ENCODE results near the gene HAL.

Gene HAL

GRCh38 chr12:95977764-95978305, 18.3 kb downstream of the HAL start:
- no peaks in the 10 kb centered on the region for H3K4me1 ChIP-seq (ENCODE audit: insufficient read depth, low read length)
- H3K27ac ChIP-seq (ENCODE audit: low read length): no peak overlapping the region
- TF ChIP-seq CTCF (IDR thresholded peaks at IDR 0.05; ENCODE audit: borderline replicate concordance, extremely low read depth, low read length, poor library complexity, severe bottlenecking): no peak
- TF ChIP-seq EZH2 (IDR thresholded peaks at IDR 0.05; ENCODE audit: borderline replicate concordance, low read depth, low read length, severe bottlenecking): no peak
- no peaks in the 10 kb centered on the region for H3K36me3 ChIP-seq (ENCODE audit: insufficient read depth, low read length)
- no peaks in the 10 kb centered on the region for H4K20me1 ChIP-seq (ENCODE audit: insufficient read depth, low read length)
- H2AFZ ChIP-seq (ENCODE audit: low read depth, low read length): no peak overlapping the region
- no peak for ATAC-seq (ENCODE audit: insufficient read depth, low read depth)
- no peak overlapping the region for H3K4me3 ChIP-seq (ENCODE audit: low read depth in 1 of 2, low read length in 2 of 2)
- DNase-seq: no peak
- H3K27me3 ChIP-seq (ENCODE audit: insufficient read depth, low read length, poor library complexity): no peaks in the 10 kb centered on the region
- H3K9ac ChIP-seq (ENCODE audit: low read depth, low read length): no peak overlapping the region
- H3K4me2 ChIP-seq (ENCODE audit: insufficient read depth, low read length): no peak overlapping the region
- H3K9me3 ChIP-seq (ENCODE audit: insufficient read depth, low read length, severe bottlenecking): no peaks in the 10 kb centered on the region
- no peaks in the 10 kb centered on the region for H3K79me2 ChIP-seq (ENCODE audit: insufficient read depth, low read length)

- H4K20me1 ChIP-seq (ENCODE audit: insufficient read depth, low read length): no peaks in the 10 kb centered on the region
- TF ChIP-seq CTCF (IDR thresholded peaks at IDR 0.05; ENCODE audit: borderline replicate concordance, extremely low read depth, low read length, poor library complexity, severe bottlenecking) (no peak), EZH2 (IDR thresholded peaks at IDR 0.05; ENCODE audit: borderline replicate concordance, low read depth, low read length, severe bottlenecking) (no peak)
- no peaks in the 10 kb centered on the region for H3K36me3 ChIP-seq (ENCODE audit: insufficient read depth, low read length)
- H2AFZ ChIP-seq (ENCODE audit: low read depth, low read length): no peak overlapping the region
- no peaks in the 10 kb centered on the region for H3K27me3 ChIP-seq (ENCODE audit: insufficient read depth, low read length, poor library complexity)
- H3K4me2 ChIP-seq (ENCODE audit: insufficient read depth, low read length): no peak overlapping the region
- H3K27ac ChIP-seq (ENCODE audit: low read length): no peak overlapping the region
- H3K79me2 ChIP-seq (ENCODE audit: insufficient read depth, low read length): no peaks in the 10 kb centered on the region
- no peaks in the 10 kb centered on the region for H3K4me1 ChIP-seq (ENCODE audit: insufficient read depth, low read length)
- no peak overlapping the region for H3K4me3 ChIP-seq (ENCODE audit: low read depth in 1 of 2, low read length in 2 of 2)
- ATAC-seq (ENCODE audit: insufficient read depth, low read depth) (no peak), DNase-seq (no peak)
- H3K9ac ChIP-seq (ENCODE audit: low read depth, low read length): no peak overlapping the region
- no peaks in the 10 kb centered on the region for H3K9me3 ChIP-seq (ENCODE audit: insufficient read depth, low read length, severe bottlenecking)
Measured at GRCh38 chr12:95976416-95976832, 19.7 kb downstream of the HAL start.

GRCh38 chr12:95975491-95975890, 20.7 kb downstream of the HAL start:
- no peaks in the 10 kb centered on the region for H3K79me2 ChIP-seq (ENCODE audit: insufficient read depth, low read length)
- no peak overlapping the region for H3K4me3 ChIP-seq (ENCODE audit: low read depth in 1 of 2, low read length in 2 of 2)
- H2AFZ ChIP-seq (ENCODE audit: low read depth, low read length): no peak overlapping the region
- H3K4me2 ChIP-seq (ENCODE audit: insufficient read depth, low read length): no peak overlapping the region
- H3K27me3 ChIP-seq (ENCODE audit: insufficient read depth, low read length, poor library complexity): no peaks in the 10 kb centered on the region
- no peaks in the 10 kb centered on the region for H4K20me1 ChIP-seq (ENCODE audit: insufficient read depth, low read length)
- no peaks in the 10 kb centered on the region for H3K4me1 ChIP-seq (ENCODE audit: insufficient read depth, low read length)
- H3K36me3 ChIP-seq (ENCODE audit: insufficient read depth, low read length): no peaks in the 10 kb centered on the region
- DNase-seq: no peak
- no peaks in the 10 kb centered on the region for H3K9me3 ChIP-seq (ENCODE audit: insufficient read depth, low read length, severe bottlenecking)
- no peak for ATAC-seq (ENCODE audit: insufficient read depth, low read depth)
- H3K27ac ChIP-seq (ENCODE audit: low read length): no peak overlapping the region
- no peak overlapping the region for H3K9ac ChIP-seq (ENCODE audit: low read depth, low read length)
- TF ChIP-seq CTCF (IDR thresholded peaks at IDR 0.05; ENCODE audit: borderline replicate concordance, extremely low read depth, low read length, poor library complexity, severe bottlenecking) (no peak), EZH2 (IDR thresholded peaks at IDR 0.05; ENCODE audit: borderline replicate concordance, low read depth, low read length, severe bottlenecking) (no peak)

- H3K36me3 ChIP-seq (ENCODE audit: insufficient read depth, low read length): no peaks in the 10 kb centered on the region
- DNase-seq: no peak
- no peak for ATAC-seq (ENCODE audit: insufficient read depth, low read depth)
- no peaks in the 10 kb centered on the region for H3K4me1 ChIP-seq (ENCODE audit: insufficient read depth, low read length)
- no peaks in the 10 kb centered on the region for H4K20me1 ChIP-seq (ENCODE audit: insufficient read depth, low read length)
- no peaks in the 10 kb centered on the region for H3K9me3 ChIP-seq (ENCODE audit: insufficient read depth, low read length, severe bottlenecking)
- no peaks in the 10 kb centered on the region for H3K79me2 ChIP-seq (ENCODE audit: insufficient read depth, low read length)
- TF ChIP-seq CTCF (IDR thresholded peaks at IDR 0.05; ENCODE audit: borderline replicate concordance, extremely low read depth, low read length, poor library complexity, severe bottlenecking) (no peak), EZH2 (IDR thresholded peaks at IDR 0.05; ENCODE audit: borderline replicate concordance, low read depth, low read length, severe bottlenecking) (no peak)
- no peak overlapping the region for H3K4me2 ChIP-seq (ENCODE audit: insufficient read depth, low read length)
- H2AFZ ChIP-seq (ENCODE audit: low read depth, low read length): no peak overlapping the region
- no peak overlapping the region for H3K9ac ChIP-seq (ENCODE audit: low read depth, low read length)
- no peak overlapping the region for H3K27ac ChIP-seq (ENCODE audit: low read length)
- H3K27me3 ChIP-seq (ENCODE audit: insufficient read depth, low read length, poor library complexity): no peaks in the 10 kb centered on the region
- no peak overlapping the region for H3K4me3 ChIP-seq (ENCODE audit: low read depth in 1 of 2, low read length in 2 of 2)
Measured at GRCh38 chr12:95974358-95974757, 21.8 kb downstream of the HAL start.

All from DND-41 (cell line).